AG09319 (cell line): ENCODE data around the gene OR56B1.

Experiments used
- DNase-seq: peaks from one replicate; pipeline ENCODE4 v3.0.0-alpha.2; 2010; ENCODE audit warnings: low read depth; ENCODE audit errors: extremely low read depth
- TF ChIP-seq, protein P1 (sequence below): IDR thresholded peaks from 2 replicates; pipeline ENCODE4 v1.5.1; 2011; ENCODE audit warnings: low read depth, mild to moderate bottlenecking, inconsistent platforms, low read length, moderate library complexity

OR56B1 gene

DNA sequence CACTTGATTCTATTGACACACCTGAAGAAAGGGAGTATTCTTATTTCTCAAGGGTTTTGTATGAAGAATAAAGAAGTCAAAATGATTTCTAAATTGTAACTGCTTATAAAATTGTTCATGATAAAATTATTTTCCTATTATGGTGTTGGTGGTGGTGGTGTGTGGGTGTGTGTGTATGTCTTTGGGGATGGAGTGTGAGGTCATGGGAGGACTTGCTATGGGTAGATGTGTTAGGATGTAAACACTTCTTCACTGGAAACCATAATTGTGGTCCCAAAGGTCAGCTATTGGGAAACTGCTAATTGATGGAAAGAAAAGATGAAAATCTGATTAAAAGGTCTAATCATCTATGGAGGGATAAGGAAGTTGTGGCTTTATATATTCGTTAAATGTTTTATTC, 41.6 kb upstream of the OR56B1 start:
- DNase-seq, result no peak
- TF ChIP-seq, protein P1, sequence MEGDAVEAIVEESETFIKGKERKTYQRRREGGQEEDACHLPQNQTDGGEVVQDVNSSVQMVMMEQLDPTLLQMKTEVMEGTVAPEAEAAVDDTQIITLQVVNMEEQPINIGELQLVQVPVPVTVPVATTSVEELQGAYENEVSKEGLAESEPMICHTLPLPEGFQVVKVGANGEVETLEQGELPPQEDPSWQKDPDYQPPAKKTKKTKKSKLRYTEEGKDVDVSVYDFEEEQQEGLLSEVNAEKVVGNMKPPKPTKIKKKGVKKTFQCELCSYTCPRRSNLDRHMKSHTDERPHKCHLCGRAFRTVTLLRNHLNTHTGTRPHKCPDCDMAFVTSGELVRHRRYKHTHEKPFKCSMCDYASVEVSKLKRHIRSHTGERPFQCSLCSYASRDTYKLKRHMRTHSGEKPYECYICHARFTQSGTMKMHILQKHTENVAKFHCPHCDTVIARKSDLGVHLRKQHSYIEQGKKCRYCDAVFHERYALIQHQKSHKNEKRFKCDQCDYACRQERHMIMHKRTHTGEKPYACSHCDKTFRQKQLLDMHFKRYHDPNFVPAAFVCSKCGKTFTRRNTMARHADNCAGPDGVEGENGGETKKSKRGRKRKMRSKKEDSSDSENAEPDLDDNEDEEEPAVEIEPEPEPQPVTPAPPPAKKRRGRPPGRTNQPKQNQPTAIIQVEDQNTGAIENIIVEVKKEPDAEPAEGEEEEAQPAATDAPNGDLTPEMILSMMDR, result no peak

GRCh38 chr11:5695580-5695979, 40.7 kb upstream of the OR56B1 start:
- DNase-seq, result no peak

GRCh38 chr11:5696210-5696609, 40.0 kb upstream of the OR56B1 start:
- TF ChIP-seq, protein P1, result no peak

More at GRCh38 chr11:5695580-5695979, 40.7 kb upstream of the OR56B1 start:
- TF ChIP-seq, protein P1, result no peak

GRCh38 chr11:5698281-5698680, 38.0 kb upstream of the OR56B1 start:
- DNase-seq, result no peak
- TF ChIP-seq, protein P1, result no peak

More at GRCh38 chr11:5696210-5696609, 40.0 kb upstream of the OR56B1 start:
- DNase-seq, result no peak

GRCh38 chr11:5700421-5701054, 35.7 kb upstream of the OR56B1 start:
- no peak for DNase-seq

GRCh38 chr11:5701055-5701577, 35.1 kb upstream of the OR56B1 start:
- DNase-seq, result no peak
- TF ChIP-seq, protein P1, result no peak

More at GRCh38 chr11:5700421-5701054, 35.7 kb upstream of the OR56B1 start:
- TF ChIP-seq, protein P1, result no peak

DNA sequence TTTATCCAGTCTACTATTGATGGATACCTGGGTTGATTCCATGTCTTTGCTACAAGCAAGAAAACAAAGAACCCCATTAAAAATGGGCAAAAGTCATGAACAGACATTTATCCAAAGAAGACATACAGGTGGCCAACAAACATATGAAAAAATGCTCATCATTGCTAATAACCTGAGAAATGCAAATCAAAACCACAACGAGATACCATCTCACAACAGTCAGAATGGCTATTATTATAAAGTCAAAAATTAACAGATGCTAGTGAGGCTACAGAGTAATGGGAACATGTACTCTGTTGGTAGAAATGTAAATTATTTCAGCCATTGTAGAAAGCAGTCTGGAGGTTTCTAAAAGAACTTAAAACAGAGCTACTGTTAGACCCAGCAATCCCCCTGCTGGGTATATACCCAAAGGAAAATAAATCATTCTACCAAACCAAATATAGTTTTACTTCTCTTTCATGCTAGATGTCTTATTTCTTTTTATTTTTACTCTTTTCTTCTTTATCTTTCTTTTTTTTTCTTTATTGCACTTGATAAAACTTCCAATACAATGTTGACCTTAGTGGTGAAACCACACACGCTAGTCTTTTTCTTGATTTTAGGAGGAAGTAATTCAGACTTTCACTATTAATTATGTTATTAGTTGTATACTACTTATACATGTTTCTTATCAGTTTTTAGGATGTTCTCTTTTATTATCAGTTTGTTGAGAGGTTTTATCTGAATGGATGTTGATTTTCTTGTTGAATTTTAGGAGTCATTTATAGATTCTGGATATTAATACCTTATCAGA, 32.3 kb upstream of the OR56B1 start:
- DNase-seq, result no peak
- TF ChIP-seq, protein P1, result no peak
